PC-3 (cell line): ENCODE data around the gene MORN1.

Experiments used
- EZH2 ChIP-seq: fragments of 300-600 bp; sonication (generic); IDR thresholded peaks from one replicate; pipeline ENCODE4 v1.6.1; 2017; ENCODE audit warnings: antibody characterized with exemption, mild to moderate bottlenecking, low read length; ENCODE audit not compliant: unreplicated experiment
- TF ChIP-seq, protein P1 (sequence below): fragments of 300-600 bp; sonication (generic); conservative IDR thresholded peaks from 2 replicates; pipeline ENCODE4 v1.5.1; 2017; ENCODE audit warnings: antibody characterized with exemption, low read depth, mild to moderate bottlenecking, low read length

DNA sequence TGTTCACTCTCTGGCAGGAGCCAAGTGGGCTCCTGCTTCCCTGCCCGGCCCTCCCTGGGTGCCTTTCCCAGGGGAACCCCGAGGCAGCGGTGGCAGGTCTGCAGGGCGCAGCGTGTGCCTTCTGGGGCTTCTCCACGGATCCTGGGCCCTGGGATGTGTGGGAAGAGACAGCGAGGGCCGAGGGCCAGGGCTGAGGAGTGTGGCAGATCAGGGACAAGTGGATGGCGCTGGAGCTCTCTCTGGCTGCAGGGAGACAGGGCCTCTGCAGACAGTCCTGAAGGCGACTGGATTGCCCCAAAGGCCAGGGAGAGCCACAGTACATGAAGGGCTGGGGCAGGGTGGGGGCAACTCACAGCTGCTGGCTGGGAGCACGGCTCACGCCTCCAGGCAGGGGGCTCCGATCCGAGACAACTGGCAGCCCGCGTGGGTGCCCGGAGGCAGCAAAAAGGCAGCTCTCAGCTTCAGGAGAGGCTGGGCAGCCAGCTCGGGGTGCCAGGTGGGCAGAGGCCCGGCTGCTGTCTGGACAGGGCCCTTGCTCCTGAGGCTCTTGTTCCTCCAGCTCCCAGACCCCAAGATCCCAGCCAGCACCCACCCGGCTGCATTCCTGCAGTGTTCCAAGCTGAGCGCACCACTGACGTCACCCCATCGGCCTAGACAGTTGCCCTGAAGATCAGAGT is 16.0 kb downstream of the MORN1 start:
- TF ChIP-seq, protein P1, sequence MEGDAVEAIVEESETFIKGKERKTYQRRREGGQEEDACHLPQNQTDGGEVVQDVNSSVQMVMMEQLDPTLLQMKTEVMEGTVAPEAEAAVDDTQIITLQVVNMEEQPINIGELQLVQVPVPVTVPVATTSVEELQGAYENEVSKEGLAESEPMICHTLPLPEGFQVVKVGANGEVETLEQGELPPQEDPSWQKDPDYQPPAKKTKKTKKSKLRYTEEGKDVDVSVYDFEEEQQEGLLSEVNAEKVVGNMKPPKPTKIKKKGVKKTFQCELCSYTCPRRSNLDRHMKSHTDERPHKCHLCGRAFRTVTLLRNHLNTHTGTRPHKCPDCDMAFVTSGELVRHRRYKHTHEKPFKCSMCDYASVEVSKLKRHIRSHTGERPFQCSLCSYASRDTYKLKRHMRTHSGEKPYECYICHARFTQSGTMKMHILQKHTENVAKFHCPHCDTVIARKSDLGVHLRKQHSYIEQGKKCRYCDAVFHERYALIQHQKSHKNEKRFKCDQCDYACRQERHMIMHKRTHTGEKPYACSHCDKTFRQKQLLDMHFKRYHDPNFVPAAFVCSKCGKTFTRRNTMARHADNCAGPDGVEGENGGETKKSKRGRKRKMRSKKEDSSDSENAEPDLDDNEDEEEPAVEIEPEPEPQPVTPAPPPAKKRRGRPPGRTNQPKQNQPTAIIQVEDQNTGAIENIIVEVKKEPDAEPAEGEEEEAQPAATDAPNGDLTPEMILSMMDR, result no peak
- TF ChIP-seq EZH2, result no peak
